Forelimb muscle (tissue), 1 donor: Measurements from ENCODE around the gene LAMC2. TPM values are rescaled to one million over a fixed set of nuclear protein-coding genes. Genes with fewer than 3 reads are reported as not detected.

Experiments
- DNase-seq: peaks from one replicate; pipeline ENCODE4 v3.0.0-alpha.2; 2013; ENCODE audit warnings: low read depth
- polyA plus RNA-seq: library from polyadenylated mRNA; unstranded; fragments of 120-200 nt; gene quantifications from one replicate; pipeline ENCODE4 v1.2.1, GENCODE V29; 2013; ENCODE audit not compliant: insufficient read length

The LAMC2 gene
- polyA plus RNA-seq, 1 donor, result 1.5 TPM

- no peak for DNase-seq
Observed at GRCh38 chr1:183287191-183287675, 101.2 kb downstream of the LAMC2 start.

DNA sequence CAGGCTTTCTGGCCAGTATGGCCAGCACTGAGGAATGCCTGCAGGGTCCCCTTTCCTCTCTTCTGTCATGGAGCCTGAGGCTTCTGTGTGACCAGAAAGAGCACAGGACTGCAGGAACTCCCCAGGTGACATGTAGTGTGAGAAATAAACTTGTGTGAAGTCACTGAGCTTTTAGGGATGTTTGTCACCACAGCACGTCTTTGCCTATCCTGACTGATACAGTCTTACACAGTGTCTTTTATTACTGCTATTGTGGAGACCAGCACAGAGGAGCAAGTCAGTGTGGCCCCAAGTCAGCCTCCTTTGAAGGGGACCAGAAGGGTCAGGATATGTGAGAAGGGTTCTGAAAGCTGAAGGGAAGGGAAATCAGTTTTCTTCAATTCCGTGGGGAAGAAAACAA is 102.5 kb downstream of the LAMC2 start:
- DNase-seq, result no peak

DNA sequence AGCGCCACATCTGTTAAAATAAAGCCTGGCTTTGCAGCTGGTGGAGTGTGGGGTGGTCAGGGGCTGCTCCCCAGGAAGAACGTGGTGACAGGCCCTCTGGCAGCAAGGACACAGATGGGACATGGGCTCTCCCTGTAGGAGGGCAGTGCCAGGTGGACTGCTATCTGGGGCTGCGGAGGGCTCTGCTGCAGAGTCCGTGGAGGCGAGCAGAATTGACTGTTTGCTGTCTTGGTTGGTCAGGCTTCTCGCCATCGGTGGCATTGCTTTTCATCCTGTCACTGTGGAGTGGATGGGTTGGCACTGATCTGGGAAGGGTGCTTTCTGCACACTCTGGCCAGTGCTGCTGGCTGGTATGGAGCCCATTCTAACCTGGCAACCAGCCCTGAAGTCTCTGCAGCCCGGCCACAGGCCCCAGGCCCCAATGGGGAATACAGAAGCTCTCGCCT is 103.0 kb downstream of the LAMC2 start:
- DNase-seq, result no peak

DNA sequence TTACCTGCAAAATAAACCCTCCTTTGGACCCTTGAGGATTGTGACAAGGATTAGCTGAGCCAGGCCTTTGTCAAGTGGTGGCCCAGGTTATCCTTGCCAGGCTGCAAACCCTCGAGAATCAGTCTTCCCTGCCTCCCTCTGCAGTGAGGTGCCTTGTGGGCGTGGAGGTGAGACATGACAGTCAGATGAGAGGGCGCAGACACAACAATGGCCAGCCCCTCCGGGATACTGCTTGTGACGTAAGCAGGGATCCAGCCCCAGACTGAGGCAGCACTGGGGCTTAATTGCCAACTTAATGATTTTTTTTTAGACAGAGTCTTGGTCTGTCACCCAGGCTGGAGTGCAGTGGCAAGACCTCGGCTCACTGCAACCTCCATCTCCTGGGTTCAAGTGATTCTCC is 104.6 kb downstream of the LAMC2 start:
- no peak for DNase-seq

GRCh38 chr1:183291216-183291762 is 105.2 kb downstream of the LAMC2 start:
- DNase-seq, result no peak

DNA sequence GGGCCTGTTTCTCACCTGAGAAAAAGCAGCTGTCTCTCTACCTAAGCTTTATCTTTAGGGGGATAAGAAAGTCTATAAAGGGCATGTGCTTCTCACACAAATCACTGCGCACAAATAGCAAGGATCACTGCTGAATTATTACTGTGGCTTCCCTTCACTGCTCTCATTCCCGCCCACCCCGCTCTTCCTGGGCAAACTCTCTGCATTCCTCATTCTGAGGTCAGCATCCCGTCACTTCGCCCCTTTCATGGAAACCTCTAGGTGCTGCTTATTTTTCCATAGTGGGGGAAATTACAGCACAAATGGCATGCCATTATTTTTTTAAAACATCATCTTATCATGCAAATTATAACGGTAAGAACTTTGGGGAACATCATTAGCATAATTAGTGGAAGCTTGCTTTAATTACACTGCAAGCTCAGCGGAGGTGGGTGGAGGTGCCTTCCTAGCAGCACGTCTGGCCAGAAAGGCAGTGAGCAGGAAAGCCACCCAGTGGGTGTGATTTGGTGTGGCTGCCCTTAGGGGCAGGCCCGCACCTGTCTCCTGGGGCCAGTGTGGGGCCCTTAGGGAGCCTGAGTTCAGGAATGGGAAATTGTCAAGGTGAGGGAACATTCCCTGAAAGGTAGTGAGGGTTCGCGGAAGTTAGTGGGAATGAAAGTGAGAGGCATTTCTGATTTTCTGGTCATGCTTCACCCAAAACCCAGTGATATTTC is 105.9 kb downstream of the LAMC2 start:
- DNase-seq, result no peak

DNA sequence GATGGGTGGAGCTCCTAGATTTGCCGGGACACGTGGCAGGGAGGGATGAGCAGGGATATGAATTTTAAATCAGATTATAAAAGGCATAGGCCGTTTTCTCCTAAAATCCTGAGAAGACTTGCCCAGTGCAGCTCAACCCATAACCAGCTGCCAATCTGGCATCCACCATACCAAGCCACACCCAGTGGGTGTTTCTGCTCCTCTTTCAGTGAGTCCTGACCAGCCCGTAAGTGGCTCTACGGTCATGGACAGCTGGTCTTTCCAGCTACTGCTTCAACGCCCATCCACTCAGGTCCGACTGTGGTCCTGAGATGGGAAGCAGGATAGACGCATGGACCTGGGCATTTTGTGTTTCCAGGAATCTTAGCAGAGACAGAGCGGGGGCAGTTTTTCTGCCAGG is 107.2 kb downstream of the LAMC2 start:
- DNase-seq, result no peak

GRCh38 chr1:183293876-183294275 is 107.8 kb downstream of the LAMC2 start:
- DNase-seq, result no peak

Other genes starting within 250 kb of the LAMC2 start
- gene SHCBP1L, start 233.1 kb upstream of the LAMC2 start, polyA plus RNA-seq, result 0.35 TPM
- gene LAMC1, start 162.8 kb upstream of the LAMC2 start, polyA plus RNA-seq, result 249 TPM
- 0.68 TPM for gene NMNAT2, start 232.1 kb downstream of the LAMC2 start, polyA plus RNA-seq